Measurements from ENCODE around the gene SMAD4.
A peak's percentile ranks its signal among the peaks of the same experiment; 100 is the strongest.

The SMAD4 gene

GRCh38 chr18:51108330-51108729, 78.3 kb downstream of the SMAD4 start:
- TF ChIP-seq CTCF (IDR thresholded peaks at IDR 0.05): no peak

GRCh38 chr18:51110073-51110797, 80.2 kb downstream of the SMAD4 start:
- TF ChIP-seq CTCF (IDR thresholded peaks at IDR 0.05): peak; percentile 89

GRCh38 chr18:51120809-51121596, 91.0 kb downstream of the SMAD4 start:
- no peak for TF ChIP-seq CTCF (IDR thresholded peaks at IDR 0.05)

- TF ChIP-seq CTCF (IDR thresholded peaks at IDR 0.05): no peak
Measured at GRCh38 chr18:51121597-51121857, 91.5 kb downstream of the SMAD4 start.

- TF ChIP-seq CTCF (IDR thresholded peaks at IDR 0.05): no peak
Measured at GRCh38 chr18:51122266-51123045, 92.4 kb downstream of the SMAD4 start.

- no peak for TF ChIP-seq CTCF (IDR thresholded peaks at IDR 0.05)
Measured at GRCh38 chr18:51123046-51123395, 93.0 kb downstream of the SMAD4 start.

- no peak for TF ChIP-seq CTCF (IDR thresholded peaks at IDR 0.05)
Measured at GRCh38 chr18:51123481-51123880, 93.5 kb downstream of the SMAD4 start.
